COR-L47 (cell line): ENCODE data around the gene GREB1L.

Source experiments
- DNase-seq: peaks from one replicate; lab custom pipeline; 2025; lab: John Stamatoyannopoulos, UW

The GREB1L gene

GRCh38 chr18:21571772-21572171 lies 329.7 kb downstream of the GREB1L start:
- no peak for DNase-seq
